CD4-positive, alpha-beta T cell treated with Interleukin-12 subunit alpha and Interleukin-12 subunit beta, for 1 hour (primary cell): ENCODE results near the gene ARHGAP10.
"Not testable (repeated sequence)": the region's sequence is repeated elsewhere in the genome, so short reads cannot be mapped to it uniquely, and the experiment has no call there.

Experiments used
- DNase-seq: peaks from one replicate; pipeline ENCODE4 v3.0.0-alpha.2; 2020

The ARHGAP10 gene

GRCh38 chr4:147772056-147772455 lies 40.2 kb downstream of the ARHGAP10 start:
- DNase-seq, result no peak

GRCh38 chr4:147772459-147772969 lies 40.6 kb downstream of the ARHGAP10 start:
- DNase-seq, result no peak

- no peak for DNase-seq
Measured at GRCh38 chr4:147773261-147774184, 41.6 kb downstream of the ARHGAP10 start.

- DNase-seq, result no peak
Measured at GRCh38 chr4:147776716-147777115, 44.8 kb downstream of the ARHGAP10 start.

GRCh38 chr4:147777456-147778091 lies 45.7 kb downstream of the ARHGAP10 start:
- no peak for DNase-seq

GRCh38 chr4:147778942-147779341 lies 47.1 kb downstream of the ARHGAP10 start:
- DNase-seq, result no peak

GRCh38 chr4:147779451-147779850 lies 47.6 kb downstream of the ARHGAP10 start:
- no peak for DNase-seq

- no peak for DNase-seq
Measured at GRCh38 chr4:147780137-147780777, 48.4 kb downstream of the ARHGAP10 start.

- no peak for DNase-seq
Measured at GRCh38 chr4:147782087-147782781, 50.3 kb downstream of the ARHGAP10 start.

- DNase-seq, result no peak
Measured at GRCh38 chr4:147785129-147785528, 53.2 kb downstream of the ARHGAP10 start.

- DNase-seq, result no peak
Measured at GRCh38 chr4:147786031-147786430, 54.1 kb downstream of the ARHGAP10 start.

GRCh38 chr4:147786531-147786930 lies 54.6 kb downstream of the ARHGAP10 start:
- DNase-seq, result no peak

- no peak for DNase-seq
Measured at GRCh38 chr4:147787204-147787603, 55.3 kb downstream of the ARHGAP10 start.

GRCh38 chr4:147788791-147789190 lies 56.9 kb downstream of the ARHGAP10 start:
- DNase-seq, result no peak

- no peak for DNase-seq
Measured at GRCh38 chr4:147789596-147789995, 57.7 kb downstream of the ARHGAP10 start.

GRCh38 chr4:147790412-147790811 lies 58.5 kb downstream of the ARHGAP10 start:
- no peak for DNase-seq

GRCh38 chr4:147791341-147791740 lies 59.5 kb downstream of the ARHGAP10 start:
- DNase-seq, result no peak

GRCh38 chr4:147791865-147792264 lies 60.0 kb downstream of the ARHGAP10 start:
- DNase-seq, result no peak

- no peak for DNase-seq
Measured at GRCh38 chr4:147793569-147794313, 61.9 kb downstream of the ARHGAP10 start.

- no peak for DNase-seq
Measured at GRCh38 chr4:147794314-147794680, 62.4 kb downstream of the ARHGAP10 start.

- no peak for DNase-seq
Measured at GRCh38 chr4:147794787-147795413, 63.0 kb downstream of the ARHGAP10 start.

- DNase-seq, result not testable (repeated sequence)
Measured at GRCh38 chr4:147799057-147799456, 67.2 kb downstream of the ARHGAP10 start.
